NCI-H2171 treated with DMSO at 0.1 percent for 48 hours (cell line): ENCODE data around the gene KIF6.
A peak's percentile ranks its signal among the peaks of the same experiment; 100 is the strongest.

Source experiments
- DNase-seq: peaks from one replicate; lab custom pipeline; 2025; lab: John Stamatoyannopoulos, UW

KIF6 gene

GRCh38 chr6:39664173-39664572 is 61.0 kb downstream of the KIF6 start:
- DNase-seq: peak; percentile 55

DNA sequence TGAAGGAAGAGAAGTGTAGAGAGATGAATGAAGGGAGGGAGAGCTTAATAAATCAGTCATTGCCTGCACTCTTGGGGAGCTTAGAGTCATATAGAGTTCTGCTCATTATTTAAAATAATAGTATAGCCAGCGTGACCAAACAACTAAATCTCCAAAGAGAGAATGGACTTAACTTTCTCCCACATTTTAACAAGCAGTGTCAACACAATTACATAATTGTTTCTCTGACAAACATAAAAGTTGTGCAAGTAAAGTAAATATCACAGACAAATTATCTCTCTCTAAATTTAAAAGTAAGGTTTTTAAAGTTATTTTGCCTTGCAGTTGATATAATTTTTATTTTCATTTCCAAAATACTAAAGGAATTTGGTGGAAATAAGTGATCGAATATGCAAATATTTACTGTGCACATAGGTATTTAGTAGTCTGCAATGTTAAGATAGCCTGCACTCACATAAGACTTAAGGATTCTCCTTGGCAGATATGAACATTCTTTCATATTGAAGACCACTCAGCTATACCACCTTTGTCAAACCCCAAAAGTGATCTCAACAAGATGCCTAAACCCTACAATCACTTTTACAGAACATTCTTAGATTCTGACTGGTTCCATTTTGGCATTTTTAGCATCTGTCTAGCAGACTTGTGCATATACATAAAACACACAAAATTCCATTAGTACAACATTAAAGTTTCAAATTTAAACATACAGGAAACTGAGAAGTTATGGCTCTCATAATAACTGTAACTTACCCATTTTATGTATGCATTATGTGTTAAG is 67.7 kb downstream of the KIF6 start:
- no peak for DNase-seq

DNA sequence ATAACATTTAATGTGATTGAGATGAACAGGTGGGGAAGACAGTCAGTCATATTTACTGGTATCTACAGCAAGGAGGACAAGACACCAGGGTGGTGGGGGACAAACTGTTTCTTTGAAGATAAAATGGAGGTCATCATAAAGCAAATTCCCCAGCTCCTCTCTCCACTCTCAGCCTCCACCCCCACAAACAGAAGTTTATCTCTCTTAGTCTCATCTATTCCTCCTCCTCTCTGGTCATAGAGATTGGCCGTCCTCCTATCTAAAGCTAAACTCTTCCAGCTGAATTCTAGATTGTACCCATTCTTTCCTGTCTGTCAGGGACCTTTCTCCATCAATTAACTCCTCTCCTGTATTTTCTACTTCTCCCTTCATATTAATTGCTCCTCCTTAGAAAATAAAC is 71.1 kb downstream of the KIF6 start:
- DNase-seq: no peak

DNA sequence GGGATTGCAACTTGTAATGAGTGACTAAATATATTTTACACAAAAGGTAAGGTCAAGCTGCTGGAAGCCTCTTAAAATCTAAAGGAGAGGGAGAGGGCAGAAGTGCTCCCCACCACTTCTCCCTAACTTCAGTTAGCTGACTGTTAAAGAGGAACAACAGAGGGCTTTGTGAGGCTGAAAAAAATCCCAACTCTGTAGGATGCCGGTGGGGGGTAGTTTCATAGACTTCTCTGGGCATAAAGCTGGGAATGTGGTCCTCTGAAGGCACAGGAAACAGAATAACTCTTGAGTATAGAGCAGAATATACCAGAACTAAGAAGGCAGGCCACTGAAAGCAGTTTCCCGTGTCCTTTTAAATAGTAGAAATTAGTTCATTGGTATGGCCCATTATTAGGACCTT is 71.6 kb downstream of the KIF6 start:
- DNase-seq: no peak

DNA sequence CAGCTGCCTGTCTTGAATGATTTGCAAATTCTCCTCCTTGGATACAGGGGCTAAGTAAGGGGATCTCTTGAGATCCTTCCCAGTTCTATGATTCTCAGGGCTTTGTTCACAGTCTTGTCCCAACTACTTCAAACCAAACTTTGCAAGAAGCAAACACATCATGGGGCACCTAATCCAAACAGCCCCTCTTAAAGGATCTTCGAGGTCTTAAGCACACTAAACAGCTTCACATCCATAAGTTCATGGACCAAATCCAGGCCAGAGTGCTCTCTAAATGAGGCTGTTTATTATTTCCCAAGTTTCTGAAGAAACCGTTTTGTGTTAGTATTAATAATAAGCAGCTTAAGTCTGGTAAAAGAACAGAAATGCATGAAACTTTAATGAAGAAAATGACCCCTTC is 75.2 kb downstream of the KIF6 start:
- DNase-seq: no peak

DNA sequence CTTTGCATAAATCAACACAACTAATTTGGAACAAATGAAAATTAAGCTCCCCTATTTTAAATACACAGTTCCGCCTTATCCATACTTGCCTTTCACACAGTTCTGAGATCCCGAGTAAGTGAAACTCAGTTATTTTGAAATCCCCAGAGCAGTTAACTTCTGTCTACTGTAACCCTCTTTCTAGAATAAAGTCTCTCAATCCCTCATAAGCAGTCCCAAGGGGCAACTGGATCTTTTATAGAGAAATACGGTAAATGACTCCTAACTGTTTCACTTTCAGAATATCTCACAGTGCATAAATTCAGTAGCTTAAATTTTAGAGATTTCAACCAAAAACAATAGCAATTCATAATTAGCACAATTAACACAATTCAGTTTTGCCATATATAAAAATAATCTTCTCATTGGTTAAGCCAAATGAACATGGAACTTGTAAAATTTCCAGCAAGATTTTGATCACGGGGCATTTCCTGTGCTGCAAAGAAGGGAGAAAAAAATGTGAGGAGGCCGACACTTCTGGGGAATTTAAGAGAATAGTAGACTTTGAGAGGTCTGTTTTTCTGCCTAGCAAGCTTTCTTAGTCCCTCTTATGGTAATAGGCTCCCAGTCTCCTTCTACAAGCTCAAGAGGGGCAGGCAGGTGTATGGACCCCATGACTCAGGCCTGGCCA is 78.3 kb downstream of the KIF6 start:
- DNase-seq: no peak

- no peak for DNase-seq
Measured at GRCh38 chr6:39642270-39642669, 82.9 kb downstream of the KIF6 start.

DNA sequence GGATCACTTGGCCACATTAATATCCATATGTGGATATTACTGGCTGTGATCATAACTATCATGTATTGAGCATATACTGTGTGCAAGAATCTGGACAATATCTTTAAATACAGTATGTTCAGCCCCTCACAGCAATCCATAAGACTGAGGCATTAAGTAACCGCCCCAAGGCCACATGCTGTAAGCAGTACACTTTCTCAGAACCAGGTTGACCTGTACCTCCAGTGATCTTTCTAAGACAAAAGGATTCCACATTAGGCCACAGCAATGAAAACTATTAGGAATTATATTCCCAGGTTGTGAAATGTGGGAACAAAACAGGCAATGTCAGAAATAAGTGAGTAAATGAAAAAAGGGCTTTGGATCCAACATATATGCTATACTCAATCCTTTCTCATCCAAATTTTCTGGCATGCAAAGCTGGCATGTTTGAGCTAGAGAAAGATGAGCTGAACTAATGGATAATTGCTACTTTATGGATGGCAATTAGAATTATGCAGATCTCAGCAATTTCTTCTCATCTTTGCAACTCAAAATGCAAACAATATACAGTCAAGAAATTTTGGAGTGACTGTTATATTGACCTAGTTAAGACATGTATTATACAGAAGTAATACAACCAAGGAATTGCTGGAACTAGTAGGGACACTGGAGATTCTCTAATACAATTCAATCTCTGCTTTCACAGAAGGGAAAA is 86.9 kb downstream of the KIF6 start:
- DNase-seq: no peak

GRCh38 chr6:39634646-39635341 is 90.4 kb downstream of the KIF6 start:
- DNase-seq: no peak

GRCh38 chr6:39625209-39625608 is 100.0 kb downstream of the KIF6 start:
- DNase-seq: no peak

DNA sequence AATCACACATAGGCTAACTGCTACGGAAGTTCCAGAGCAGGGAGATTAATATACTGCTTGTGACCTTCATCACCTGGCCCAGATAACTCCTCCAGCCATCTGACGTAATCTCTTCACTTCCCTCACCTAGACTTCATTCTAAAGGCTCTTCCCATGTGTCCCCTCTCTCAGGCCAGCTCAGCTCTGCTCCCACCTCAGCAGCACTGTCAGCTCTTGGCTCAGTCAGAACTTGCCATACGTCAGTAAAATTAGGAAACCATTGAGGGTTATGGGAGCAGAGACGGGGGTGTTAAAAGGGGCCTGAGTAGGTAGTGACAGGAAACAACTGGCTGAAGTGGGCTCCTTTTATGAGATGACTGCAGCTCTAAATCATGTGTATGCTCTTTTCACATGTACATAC is 101.5 kb downstream of the KIF6 start:
- DNase-seq: no peak

DNA sequence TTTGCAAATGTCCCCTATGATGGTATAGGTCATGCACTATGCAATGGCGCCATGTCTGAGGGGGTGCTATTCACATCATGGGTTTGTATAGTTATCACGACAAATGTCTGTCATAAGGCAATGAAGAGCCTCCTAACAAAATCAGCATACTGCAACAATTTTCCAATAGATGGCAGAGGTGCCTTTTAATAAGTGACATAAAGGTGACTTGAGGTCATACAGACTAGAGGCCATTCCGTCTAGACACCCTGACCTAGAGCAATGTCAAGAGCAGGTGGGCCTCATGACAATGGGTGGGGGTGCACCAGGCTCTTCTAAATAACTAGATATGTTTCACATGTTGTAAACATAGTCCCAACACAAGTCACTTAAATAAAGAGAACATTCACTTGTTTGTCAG is 107.7 kb downstream of the KIF6 start:
- no peak for DNase-seq

- no peak for DNase-seq
Measured at GRCh38 chr6:39617026-39617425, 108.2 kb downstream of the KIF6 start.

GRCh38 chr6:39615622-39616021 is 109.6 kb downstream of the KIF6 start:
- no peak for DNase-seq

- DNase-seq: no peak
Measured at GRCh38 chr6:39614393-39614950, 110.7 kb downstream of the KIF6 start.

GRCh38 chr6:39610221-39610620 is 115.0 kb downstream of the KIF6 start:
- no peak for DNase-seq

DNA sequence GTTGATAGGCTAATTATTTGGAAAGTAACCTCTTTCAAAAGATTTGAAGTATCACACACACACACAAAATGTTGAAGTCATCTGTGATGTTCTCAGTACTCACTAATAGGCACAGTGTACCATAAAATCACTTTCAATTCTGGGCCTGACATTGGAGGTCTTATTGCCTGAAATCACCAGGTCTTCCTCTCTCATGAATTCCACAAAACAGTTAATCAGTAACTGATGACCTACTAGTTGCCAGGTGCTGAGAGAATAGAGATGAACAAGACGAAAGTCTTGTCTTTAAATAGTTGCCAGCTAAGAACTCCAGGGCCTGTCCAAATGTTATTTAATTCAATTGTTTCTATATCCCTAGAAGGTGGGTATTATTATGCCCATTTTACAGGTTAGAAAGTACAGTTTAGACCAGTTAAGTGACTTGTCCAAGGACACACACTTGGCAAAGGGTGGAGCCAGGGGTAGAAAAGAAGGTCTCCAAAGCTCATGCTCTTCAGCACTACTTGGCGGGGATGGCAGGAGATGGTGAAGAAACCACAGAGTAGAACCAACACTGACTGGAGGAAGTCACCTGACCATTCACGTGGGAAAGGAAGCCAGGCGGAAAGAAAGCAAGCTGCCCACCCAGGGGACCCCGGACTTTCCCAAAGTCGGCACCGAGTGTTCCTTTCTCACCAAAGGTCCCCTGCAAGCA is 116.4 kb downstream of the KIF6 start:
- DNase-seq: no peak

DNA sequence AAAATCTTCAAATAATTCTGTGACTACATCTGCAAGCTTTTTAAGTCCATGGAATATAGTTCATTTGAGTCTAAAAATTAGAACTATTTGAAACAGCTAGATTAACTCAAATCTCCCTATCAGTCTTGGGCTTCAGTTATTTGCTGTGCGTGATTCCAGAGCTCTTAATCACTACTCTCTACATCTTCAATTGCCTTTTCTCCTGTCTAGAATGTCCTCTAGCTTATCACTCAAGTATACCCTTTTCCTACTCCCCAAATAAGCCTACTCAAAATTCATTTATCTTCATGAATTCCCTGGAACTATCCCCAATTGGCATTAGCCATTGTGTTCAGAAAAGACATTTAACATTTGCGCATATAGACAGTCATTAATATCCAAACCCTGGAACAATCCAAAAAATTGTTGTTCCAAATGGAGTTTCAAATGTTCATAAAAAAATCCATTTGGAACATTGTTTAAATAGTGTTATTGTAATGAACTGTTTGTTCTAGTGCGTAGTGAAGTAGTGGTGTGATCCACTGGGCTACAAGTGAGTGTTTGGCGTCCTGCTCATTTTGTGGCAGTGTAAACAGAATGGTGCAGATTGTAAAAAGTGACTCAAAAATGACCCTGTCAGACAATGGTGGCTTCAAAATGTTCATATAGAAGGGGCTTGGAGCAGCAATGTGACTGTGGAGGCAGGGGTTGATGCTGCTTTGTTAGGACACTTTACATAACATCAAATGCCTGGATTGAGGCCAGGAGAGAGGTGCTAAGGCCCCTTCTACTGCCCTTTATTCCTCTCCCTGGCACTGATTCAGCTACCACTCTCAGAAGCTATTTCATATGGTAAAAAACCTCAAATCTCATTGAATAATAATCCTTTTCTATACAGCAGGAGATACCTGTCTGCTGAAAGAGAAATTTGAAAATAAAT is 122.3 kb downstream of the KIF6 start:
- no peak for DNase-seq

DNA sequence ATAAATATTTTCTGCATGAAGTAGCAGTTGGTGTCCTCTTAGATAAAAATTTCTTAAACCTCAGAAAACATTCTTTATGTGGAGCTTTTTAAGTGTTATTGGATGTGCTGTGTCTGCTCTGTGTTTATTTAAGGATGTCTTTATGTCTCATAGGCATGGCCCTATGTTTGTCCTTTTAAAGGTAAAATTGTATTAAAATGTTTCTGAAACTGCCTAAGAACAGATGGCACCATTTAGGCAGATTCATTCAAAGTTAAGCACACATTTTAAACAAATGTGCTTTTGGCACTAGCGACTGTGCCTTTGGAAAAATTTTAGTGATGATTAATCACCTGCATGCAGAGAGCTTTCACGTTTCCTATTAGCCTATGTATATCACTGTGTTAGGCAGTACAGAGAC is 125.2 kb downstream of the KIF6 start:
- peak; percentile 34 for DNase-seq

DNA sequence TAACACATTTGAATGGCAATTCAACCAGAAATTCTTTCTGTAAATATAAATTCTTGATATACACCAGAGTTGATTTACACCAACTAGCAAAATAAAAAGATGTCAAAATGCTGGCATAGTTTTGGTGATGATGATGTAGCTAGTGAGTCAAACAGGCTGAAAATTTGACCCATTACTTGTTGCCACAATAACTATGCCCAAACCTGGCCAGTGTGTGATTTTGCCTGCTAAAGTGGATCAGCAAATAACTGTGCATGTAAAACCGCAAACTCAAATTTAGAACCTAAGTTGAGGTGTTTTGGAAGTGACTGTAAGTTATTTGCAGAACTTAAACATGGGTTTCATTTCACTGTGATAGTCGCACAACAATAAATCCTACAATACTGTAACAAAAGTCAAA is 125.9 kb downstream of the KIF6 start:
- no peak for DNase-seq

GRCh38 chr6:39594285-39594684 is 130.9 kb downstream of the KIF6 start:
- DNase-seq: no peak
